GM12878 (cell line): ENCODE measurements around the gene NCKAP5. TPM values are rescaled to one million over a fixed set of nuclear protein-coding genes. Genes with fewer than 3 reads are reported as not detected.

Source experiments
- ATAC-seq: fragments of 200-7000 bp; cut with Tn5 transposase; 3 replicates; pipeline ENCODE4 v1.9.1; 2020; ENCODE audit warnings: mild to moderate bottlenecking, moderate library complexity
- BruUV-seq: library from RNA; stranded (reverse); fragments of 400-500 nt; replicated peaks from 2 replicates; lab custom pipeline; 2021; lab: Mats Ljungman, UMichigan
- CTCF ChIA-PET: fragments of 300-600 bp; sonication (Branson Sonifier 250); formaldehyde crosslinking; extraction: SDS; loops from one replicate; lab custom pipeline; 2021; ENCODE audit warnings: inconsistent platforms; lab: Yijun Ruan, JAX
- POLR2A ChIA-PET: fragments of 350-600 bp; formaldehyde crosslinking; extraction: SDS; loops from one replicate; lab custom pipeline; 2021; ENCODE audit warnings: inconsistent platforms; lab: Charles Lee
- RAD21 ChIA-PET: fragments of 300-600 bp; sonication (Branson Sonifier 250); formaldehyde crosslinking; loops from one replicate; lab custom pipeline; 2023; ENCODE audit warnings: antibody characterized with exemption; ENCODE audit not compliant: unreplicated experiment; lab: Charles Lee
- SMC1A ChIA-PET: fragments of 300-600 bp; sonication (Branson Sonifier 250); formaldehyde crosslinking; loops from one replicate; lab custom pipeline; 2023; ENCODE audit not compliant: unreplicated experiment, uncharacterized antibody; lab: Charles Lee
- DNase-seq: peaks from one replicate; pipeline ENCODE4 v3.0.0-alpha.2; 2011; ENCODE audit warnings: low read depth, low spot score
- FAIRE-seq: peaks from 3 replicates; lab custom pipeline; 2011; peaks lifted over from hg19 to GRCh38; lab: Jason Lieb, UNC
- H2AFZ ChIP-seq: 2 replicates; pipeline ENCODE4 v1.6.0; 2011; ENCODE audit warnings: low read depth, low read length, control low read depth; ENCODE audit not compliant: control insufficient read depth
- H3K27ac ChIP-seq: 2 replicates; pipeline ENCODE4 v1.5.1; 2011; ENCODE audit warnings: control low read depth; ENCODE audit not compliant: control insufficient read depth, insufficient read depth
- H3K27me3 ChIP-seq, 2 experiments: replicated peaks in 1 of 2; 2 replicates each; pipeline versions ENCODE4 v1.6.0 to v1.6.1; 2011; ENCODE audit warnings: low read length in 1 of 2; ENCODE audit not compliant: control insufficient read depth in 2 of 2, insufficient read depth in 2 of 2
- H3K36me3 ChIP-seq, 2 experiments: 2 replicates each; pipeline ENCODE4 v1.5.1; 2011; ENCODE audit warnings: low read length in 1 of 2; ENCODE audit not compliant: control insufficient read depth in 2 of 2, insufficient read depth in 2 of 2
- H3K4me1 ChIP-seq: 2 replicates; pipeline ENCODE4 v1.6.1; 2011; ENCODE audit warnings: mild to moderate bottlenecking, low read length, moderate library complexity, mixed read lengths; ENCODE audit not compliant: control insufficient read depth, insufficient read depth
- H3K4me2 ChIP-seq: 2 replicates; pipeline ENCODE4 v1.6.0; 2011; ENCODE audit warnings: control low read depth; ENCODE audit not compliant: control insufficient read depth, insufficient read depth
- H3K4me3 ChIP-seq: fragments of 200-600 bp; sonication (generic); 2 replicates; pipeline ENCODE4 v1.5.1; 2016
- H3K79me2 ChIP-seq: 2 replicates; pipeline ENCODE4 v1.6.0; 2011; ENCODE audit warnings: low read length; ENCODE audit not compliant: control insufficient read depth, insufficient read depth
- H3K9ac ChIP-seq: 2 replicates; pipeline ENCODE4 v1.8.0; 2011; ENCODE audit warnings: low read length, control low read depth, mixed read lengths; ENCODE audit not compliant: control insufficient read depth, insufficient read depth
- H3K9me3 ChIP-seq: replicated peaks from 3 replicates; pipeline ENCODE4 v1.5.1; 2011; ENCODE audit warnings: mild to moderate bottlenecking, low read length; ENCODE audit not compliant: control insufficient read depth, insufficient read depth
- H4K20me1 ChIP-seq: 2 replicates; pipeline ENCODE4 v1.6.0; 2011; ENCODE audit not compliant: control insufficient read depth, insufficient read depth
- BRCA1 ChIP-seq: IDR thresholded peaks from 2 replicates; pipeline ENCODE4 v1.6.1; 2011; ENCODE audit warnings: low read depth, low read length, improper control_type of control experiment
- CEBPB ChIP-seq, 2 experiments: fragments of 150-350 bp in 1 of 2; IDR thresholded peaks; 2 replicates each; pipeline ENCODE4 v1.6.1; 2012 to 2014; ENCODE audit warnings: low read depth in 2 of 2, low read length in 2 of 2, borderline replicate concordance in 1 of 2, inconsistent platforms in 1 of 2
- HCFC1 ChIP-seq: fragments of 150-350 bp; IDR thresholded peaks from 2 replicates; pipeline ENCODE4 v1.6.1; 2014; ENCODE audit warnings: low read length
- IRF5 ChIP-seq: fragments of 450-650 bp; IDR thresholded peaks from 2 replicates; pipeline ENCODE4 v1.6.1; 2017; ENCODE audit warnings: borderline replicate concordance
- LARP7 ChIP-seq: fragments of 450-650 bp; IDR thresholded peaks from 2 replicates; pipeline ENCODE4 v1.6.1; 2017; ENCODE audit warnings: mild to moderate bottlenecking
- MEF2B ChIP-seq: fragments of 450-650 bp; IDR thresholded peaks from 2 replicates; pipeline ENCODE4 v1.6.1; 2018; ENCODE audit warnings: mild to moderate bottlenecking, moderate library complexity; ENCODE audit not compliant: partially characterized antibody, poor library complexity, severe bottlenecking
- MTA2 ChIP-seq: fragments of 450-650 bp; IDR thresholded peaks from 2 replicates; pipeline ENCODE4 v1.6.1; 2016; ENCODE audit warnings: low read depth, mild to moderate bottlenecking, moderate library complexity
- MXI1 ChIP-seq: fragments of 150-350 bp; IDR thresholded peaks from 2 replicates; pipeline ENCODE4 v1.6.1; 2011; ENCODE audit warnings: low read depth, mild to moderate bottlenecking, inconsistent platforms, low read length, improper control_type of control experiment
- NBN ChIP-seq: fragments of 450-650 bp; IDR thresholded peaks from 2 replicates; pipeline ENCODE4 v1.6.1; 2016
- NRF1 ChIP-seq: conservative IDR thresholded peaks from 2 replicates; pipeline ENCODE4 v1.6.1; 2011; ENCODE audit warnings: mild to moderate bottlenecking, low read depth, low read length, improper control_type of control experiment
- PML ChIP-seq: IDR thresholded peaks from 2 replicates; pipeline ENCODE4 v1.6.1; 2012; ENCODE audit warnings: low read length, inconsistent platforms
- RBBP5 ChIP-seq: fragments of 200-600 bp; sonication (generic); conservative IDR thresholded peaks from 2 replicates; pipeline ENCODE4 v1.6.1; 2016
- RUNX3 ChIP-seq: IDR thresholded peaks from 2 replicates; pipeline ENCODE4 v1.6.1; 2012; ENCODE audit warnings: low read length, inconsistent platforms
- SUZ12 ChIP-seq: fragments of 200-600 bp; sonication (generic); IDR thresholded peaks from one replicate; pipeline ENCODE4 v1.6.1; 2018; ENCODE audit warnings: antibody characterized with exemption, mild to moderate bottlenecking; ENCODE audit not compliant: unreplicated experiment
- TBL1XR1 ChIP-seq: IDR thresholded peaks from 2 replicates; pipeline ENCODE4 v1.6.1; 2012; ENCODE audit warnings: low read depth, low read length, improper control_type of control experiment
- WGBS: methylation state at CpG from one replicate; pipeline ENCODE4 v1.1.6; 2016; ENCODE audit warnings: low lambda C conversion rate; ENCODE audit not compliant: insufficient replicate concordance, insufficient coverage; ENCODE audit errors: missing lambda C conversion rate; 5-methylcytosine and 5-hydroxymethylcytosine counted together
- in situ Hi-C: fragments of 300-500 bp; cut with MboI; formaldehyde crosslinking; loops from 9 replicates; pipeline ENCODE4 v1.14.3; 2018; ENCODE audit warnings: mixed read lengths
- intact Hi-C: fragments of 100-400 bp; cut with micrococcal nuclease; formaldehyde crosslinking; loops from one replicate; pipeline ENCODE4 v1.14.2; 2022; ENCODE audit not compliant: unreplicated experiment
- polyA plus RNA-seq, 11 experiments: library from polyadenylated mRNA; depleted of rRNA in 4 of 11; unstranded in 6 of 11; stranded (reverse) in 5 of 11; fragments of >200 nt; fragmentation: Nextera tagmentation in 4 of 11; fragmentation: Illumina TruSeq in 1 of 11; extraction: Ambion mirVana in 4 of 11; extraction: Trizol in 1 of 11; gene quantifications; 1 replicate in 1 of 11; 2 replicates in 10 of 11; pipeline versions ENCODE4 v1.2.1 to v1.2.3, GENCODE V29; 2011 to 2016; ENCODE audit warnings: inconsistent platforms in 2 of 11, missing spikeins in 2 of 11, low read depth in 1 of 11
- total RNA-seq, 4 experiments: library from RNA; depleted of rRNA in 3 of 4; stranded (reverse); fragments of >200 nt in 3 of 4; fragmentation: Illumina TruSeq in 1 of 4; extraction: Trizol in 1 of 4; gene quantifications; 2 replicates each; pipeline versions ENCODE4 v1.2.1 to v1.2.3, GENCODE V29; 2013 to 2021
- TF ChIP-seq, protein P1 (sequence below): fragments of 450-650 bp; conservative IDR thresholded peaks from 2 replicates; pipeline ENCODE4 v1.6.1; 2017; ENCODE audit warnings: mild to moderate bottlenecking, moderate library complexity

The NCKAP5 gene
- total and polyA plus RNA-seq, 10 of the 15 experiments (the other 5 are each of a cell fraction or from before 2014, with no cell fraction given), result 0.06 to 0.44 (median 0.16) TPM

DNA sequence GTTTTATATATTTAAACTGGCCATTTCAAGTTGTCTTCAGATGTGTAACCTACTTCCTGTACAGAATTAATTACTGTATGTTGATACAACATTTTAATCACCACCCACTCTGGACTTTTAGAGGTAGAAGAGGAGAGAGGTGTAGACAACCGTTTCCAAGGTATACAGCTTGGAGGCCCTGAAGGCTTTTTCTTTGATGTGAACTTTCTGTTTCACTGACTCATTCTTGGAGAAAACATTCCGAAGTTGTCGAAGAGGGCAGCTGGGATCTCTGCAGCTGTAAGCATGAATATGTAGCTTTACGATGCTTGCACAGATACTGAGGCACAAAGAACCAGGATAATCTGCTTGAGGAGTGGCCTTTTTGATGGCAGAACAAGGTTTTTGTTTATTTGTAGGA lies 137.0 kb downstream of the NCKAP5 start:
- ChIA-PET POLR2A (no interaction called here), CTCF (interaction anchor here (1.3 kb wide), 1 partner anchor 130 kb away, joined by 3 read pairs; no protein-coding TSS in a partner anchor), SMC1A (interaction anchor here (1.0 to 2.1 kb wide), 3 partner anchors 10 to 72 kb away, joined by 3 to 10 read pairs (median 4); no protein-coding TSS in a partner anchor), RAD21 (no interaction called here)
- no peak for ATAC-seq
- H3K36me3 ChIP-seq, result no peaks in the 10 kb centered on the region
- DNase-seq, result no peak
- H3K9ac ChIP-seq, result no peak overlapping the region
- TF ChIP-seq PML, result no peak
- H3K27ac ChIP-seq, result no peak overlapping the region
- no peaks in the 10 kb centered on the region for H4K20me1 ChIP-seq
- FAIRE-seq, result no peak
- in situ Hi-C loops, result no loop called here
- intact Hi-C loops, result no loop called here
- 39% methylated on average over 4 of the region's 4 CpGs for WGBS
- no TSS peak for BruUV-seq
- H3K4me3 ChIP-seq, result no peak overlapping the region
- no peaks in the 10 kb centered on the region for H3K79me2 ChIP-seq
- H3K9me3 ChIP-seq, result no peaks in the 10 kb centered on the region
- no peak overlapping the region for H2AFZ ChIP-seq
- no peaks in the 10 kb centered on the region for H3K27me3 ChIP-seq
- H3K4me1 ChIP-seq, result no peaks in the 10 kb centered on the region
- no peak overlapping the region for H3K4me2 ChIP-seq

- whole genome bisulfite sequencing, result 58% methylated on average over 1 of the region's 1 CpG
- BruUV-seq, result no TSS peak
- FAIRE-seq, result no peak
- no peak for TF ChIP-seq CEBPB (IDR thresholded peaks at IDR 0.05; ENCODE audit: borderline replicate concordance in 1 of 2, low read depth in 2 of 2, low read length in 2 of 2)
- TF ChIP-seq IRF5, result no peak
- no peak for TF ChIP-seq SUZ12
- no peak for TF ChIP-seq RUNX3
- no peak for TF ChIP-seq TBL1XR1
- no peak for TF ChIP-seq MTA2
- no peak for TF ChIP-seq NBN
- no peak for TF ChIP-seq RBBP5
- TF ChIP-seq LARP7, result no peak
- TF ChIP-seq, protein P1, sequence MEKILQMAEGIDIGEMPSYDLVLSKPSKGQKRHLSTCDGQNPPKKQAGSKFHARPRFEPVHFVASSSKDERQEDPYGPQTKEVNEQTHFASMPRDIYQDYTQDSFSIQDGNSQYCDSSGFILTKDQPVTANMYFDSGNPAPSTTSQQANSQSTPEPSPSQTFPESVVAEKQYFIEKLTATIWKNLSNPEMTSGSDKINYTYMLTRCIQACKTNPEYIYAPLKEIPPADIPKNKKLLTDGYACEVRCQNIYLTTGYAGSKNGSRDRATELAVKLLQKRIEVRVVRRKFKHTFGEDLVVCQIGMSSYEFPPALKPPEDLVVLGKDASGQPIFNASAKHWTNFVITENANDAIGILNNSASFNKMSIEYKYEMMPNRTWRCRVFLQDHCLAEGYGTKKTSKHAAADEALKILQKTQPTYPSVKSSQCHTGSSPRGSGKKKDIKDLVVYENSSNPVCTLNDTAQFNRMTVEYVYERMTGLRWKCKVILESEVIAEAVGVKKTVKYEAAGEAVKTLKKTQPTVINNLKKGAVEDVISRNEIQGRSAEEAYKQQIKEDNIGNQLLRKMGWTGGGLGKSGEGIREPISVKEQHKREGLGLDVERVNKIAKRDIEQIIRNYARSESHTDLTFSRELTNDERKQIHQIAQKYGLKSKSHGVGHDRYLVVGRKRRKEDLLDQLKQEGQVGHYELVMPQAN, result no peak
- TF ChIP-seq MXI1, result no peak
- no peak for TF ChIP-seq MEF2B
- TF ChIP-seq BRCA1, result no peak
- no peak for TF ChIP-seq HCFC1
- no peak for TF ChIP-seq NRF1
These were observed 141.5 kb downstream of the NCKAP5 start for GRCh38 chr2:133426791-133427190.

More at GRCh38 chr2:133426791-133427190, 141.5 kb downstream of the NCKAP5 start:
- Histone ChIP-seq H2AFZ (no peak overlapping the region), H3K36me3 (no peaks in the 10 kb centered on the region), H3K4me2 (no peak overlapping the region), H4K20me1 (no peaks in the 10 kb centered on the region), H3K9ac (no peak overlapping the region), H3K27me3 (no peaks in the 10 kb centered on the region), H3K27ac (no peak overlapping the region), H3K79me2 (no peaks in the 10 kb centered on the region), H3K4me1 (no peaks in the 10 kb centered on the region), H3K9me3 (no peaks in the 10 kb centered on the region), H3K4me3 (no peak overlapping the region)
- SMC1A ChIA-PET, result interaction anchor here (0.8 to 1.0 kb wide), 2 partner anchors 11 kb away, joined by 3 read pairs; no protein-coding TSS in a partner anchor
- CTCF ChIA-PET, result interaction anchor here (1.7 kb wide), 1 partner anchor 10 kb away, joined by 4 read pairs; no protein-coding TSS in a partner anchor
- RAD21 ChIA-PET, result interaction anchor here (1.1 kb wide), 1 partner anchor 71 kb away, joined by 3 read pairs; no protein-coding TSS in a partner anchor
- intact Hi-C loops, result no loop called here
- POLR2A ChIA-PET, result no interaction called here
- in situ Hi-C loops, result no loop called here
- ATAC-seq (no peak), DNase-seq (no peak)
